Pancreas (tissue), 10 donors: ENCODE data around the gene AAMDC. TPM values are rescaled to one million over a fixed set of nuclear protein-coding genes. Genes with fewer than 3 reads are reported as not detected.
A peak's percentile ranks its signal among the peaks of the same experiment; 100 is the strongest.
"Not testable (repeated sequence)": the region's sequence is repeated elsewhere in the genome, so short reads cannot be mapped to it uniquely, and the experiment has no call there.

Experiments used
- ATAC-seq, 4 donors: fragments of 200-7000 bp; cut with Tn5 transposase; one replicate each; pipeline versions ENCODE4 v1.8.0 to v1.9.1; 2020; ENCODE audit warnings: mild to moderate bottlenecking in 4 of 4, moderate library complexity in 4 of 4
- DNase-seq, 6 donors: peaks; one replicate each; pipeline ENCODE4 v3.0.0-alpha.2; 2020
- FAIRE-seq: peaks from 2 replicates; lab custom pipeline; 2012; peaks lifted over from hg19 to GRCh38; lab: Jason Lieb, UNC
- H3K27ac ChIP-seq, 4 donors: fragments of 200-600 bp; sonication (generic); 1 replicate in 3 of 4; 2 replicates in 1 of 4; pipeline versions ENCODE4 v1.5.0 to v1.8.0; 2020
- H3K27me3 ChIP-seq, 4 donors: fragments of 200-600 bp; one replicate each; pipeline ENCODE4 v1.8.0; 2021
- H3K36me3 ChIP-seq, 3 donors: fragments of 200-600 bp; sonication (generic) in 1 of 3; one replicate each; pipeline versions ENCODE4 v1.5.0 to v1.8.0; 2020 to 2021
- H3K4me1 ChIP-seq, 3 donors: fragments of 200-600 bp; one replicate each; pipeline ENCODE4 v1.8.0; 2021
- H3K4me3 ChIP-seq, 4 donors: fragments of 200-600 bp; sonication (generic) in 2 of 4; one replicate each; pipeline versions ENCODE4 v1.5.0 to v1.8.0; 2020 to 2021
- H3K9me3 ChIP-seq, 4 donors: fragments of 200-600 bp; one replicate each; pipeline ENCODE4 v1.8.0; 2021
- WGBS, 2 donors: extraction: QIAGEN DNeasy Blood & Tissue Kit; methylation state at CpG; one replicate each; pipeline ENCODE4 v1.1.7; 2013; 5-methylcytosine and 5-hydroxymethylcytosine counted together
- intact Hi-C, 3 donors: fragments of 100-400 bp; cut with DNase I; formaldehyde crosslinking; loops; one replicate each; pipeline versions ENCODE4 v1.11.1 to v1.14.2; 2022
- polyA plus RNA-seq, 2 donors: library from polyadenylated mRNA; stranded (reverse); fragments of 200-250 nt; gene quantifications; one replicate each; pipeline ENCODE4 v1.2.3, GENCODE V29; 2013
- total RNA-seq, 6 donors: library from RNA; stranded (reverse); fragmentation: NEBNext Ultra II Directional in 4 of 6; extraction: Animal tissue kit (Norgen Biotek cat#: 25700) in 4 of 6; gene quantifications; one replicate each; pipeline versions ENCODE4 v1.2.1 to v1.2.4, GENCODE V29; 2021 to 2023
- TF ChIP-seq, protein P1 (sequence below), 4 donors: fragments of 200-600 bp; sonication (generic) in 3 of 4; IDR thresholded peaks; one replicate each; pipeline versions ENCODE4 v1.5.0 to v1.8.0; 2021; ENCODE audit warnings: antibody characterized with exemption in 4 of 4
- donor health status: healthy with polysubstance abuse.
- donor health status: DM: no; HTN: no; CAD: no; lungs with moderate emphysema.
- donor health status: DM: no; HTN: no; CAD: no.
- donor health status: control.
- donor health status: control.
- donor health status: Bipolar disorder and iron deficiency.
- donor health status: DM: yes; HTN: yes; CAD: no.
- donor health status: DM: no; HTN: no; CAD: no.
- donor health status: DM: no; HTN: no; CAD: no.
- donor health status: DM: yes; HTN: yes; CAD: no.

AAMDC gene
- total and polyA plus RNA-seq, 8 donors = 9.0 to 43.6 (median 12.0) TPM

DNA sequence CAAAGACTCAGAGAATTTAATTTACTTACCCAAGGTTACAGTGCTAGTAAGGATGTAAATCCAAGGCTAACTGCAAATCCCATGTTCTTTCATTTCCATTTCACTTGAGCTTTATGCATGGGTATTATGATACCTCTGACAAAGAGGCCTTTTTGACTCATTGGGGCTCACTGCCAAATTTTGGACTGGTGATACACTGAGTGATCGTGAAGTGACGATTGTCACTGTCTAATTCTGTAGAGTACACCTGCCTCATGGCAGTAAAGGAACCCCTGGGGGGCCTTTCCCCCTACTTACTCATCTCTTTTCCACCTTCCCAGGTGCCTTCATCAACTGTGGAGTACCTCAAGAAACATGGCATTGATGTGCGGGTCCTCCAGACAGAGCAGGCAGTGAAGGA lies 50.9 kb downstream of the AAMDC start:
- Histone ChIP-seq H3K4me3 (no peak overlapping the region), H3K27me3 (no peaks in the 10 kb centered on the region), H3K4me1 (no peaks in the 10 kb centered on the region), H3K36me3 (peaks cover 0 to 8% (median 3%) of the 10 kb centered on the region in 3 donors), H3K27ac (no peak overlapping the region), H3K9me3 (no peaks in the 10 kb centered on the region)
- ATAC-seq (no peak), DNase-seq (no peak), FAIRE-seq (no peak)
- intact Hi-C loops = no loop called here
- TF ChIP-seq, protein P1, sequence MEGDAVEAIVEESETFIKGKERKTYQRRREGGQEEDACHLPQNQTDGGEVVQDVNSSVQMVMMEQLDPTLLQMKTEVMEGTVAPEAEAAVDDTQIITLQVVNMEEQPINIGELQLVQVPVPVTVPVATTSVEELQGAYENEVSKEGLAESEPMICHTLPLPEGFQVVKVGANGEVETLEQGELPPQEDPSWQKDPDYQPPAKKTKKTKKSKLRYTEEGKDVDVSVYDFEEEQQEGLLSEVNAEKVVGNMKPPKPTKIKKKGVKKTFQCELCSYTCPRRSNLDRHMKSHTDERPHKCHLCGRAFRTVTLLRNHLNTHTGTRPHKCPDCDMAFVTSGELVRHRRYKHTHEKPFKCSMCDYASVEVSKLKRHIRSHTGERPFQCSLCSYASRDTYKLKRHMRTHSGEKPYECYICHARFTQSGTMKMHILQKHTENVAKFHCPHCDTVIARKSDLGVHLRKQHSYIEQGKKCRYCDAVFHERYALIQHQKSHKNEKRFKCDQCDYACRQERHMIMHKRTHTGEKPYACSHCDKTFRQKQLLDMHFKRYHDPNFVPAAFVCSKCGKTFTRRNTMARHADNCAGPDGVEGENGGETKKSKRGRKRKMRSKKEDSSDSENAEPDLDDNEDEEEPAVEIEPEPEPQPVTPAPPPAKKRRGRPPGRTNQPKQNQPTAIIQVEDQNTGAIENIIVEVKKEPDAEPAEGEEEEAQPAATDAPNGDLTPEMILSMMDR (IDR thresholded peaks at IDR 0.05) = no peak
- WGBS, 2 donors = 96% methylated on average over 3 of the region's 3 CpGs

DNA sequence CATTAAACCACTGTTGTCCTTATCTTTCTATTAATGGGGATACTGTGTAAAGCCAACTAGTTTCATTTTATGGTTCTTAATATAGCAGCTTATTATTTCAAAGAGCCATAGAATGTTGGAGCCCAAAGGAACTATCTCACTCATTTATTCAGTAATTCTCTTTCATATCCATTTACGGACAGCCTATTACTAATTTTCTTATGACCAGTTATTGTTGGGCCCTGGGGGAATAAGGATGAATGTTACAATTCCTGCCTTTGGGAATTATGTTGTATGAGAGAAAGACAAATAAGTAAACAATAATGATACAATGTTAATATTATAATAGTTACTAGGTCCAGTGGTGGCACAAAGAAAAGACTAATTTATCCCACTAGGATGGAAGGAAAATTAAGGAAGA lies 52.4 kb downstream of the AAMDC start:
- no peaks in the 10 kb centered on the region for H3K27me3 ChIP-seq
- intact Hi-C loops = no loop called here
- ATAC-seq (no peak), DNase-seq (no peak), FAIRE-seq (no peak)
- TF ChIP-seq, protein P1 (IDR thresholded peaks at IDR 0.05) = no peak
- H3K27ac ChIP-seq = no peak overlapping the region
- no peaks in the 10 kb centered on the region for H3K4me1 ChIP-seq
- H3K36me3 ChIP-seq = peaks cover 0 to 8% (median 3%) of the 10 kb centered on the region in 3 donors
- H3K9me3 ChIP-seq = no peaks in the 10 kb centered on the region
- H3K4me3 ChIP-seq = no peak overlapping the region
- WGBS, 2 donors = 97 to 100% methylated on average over 1 of the region's 1 CpG

DNA sequence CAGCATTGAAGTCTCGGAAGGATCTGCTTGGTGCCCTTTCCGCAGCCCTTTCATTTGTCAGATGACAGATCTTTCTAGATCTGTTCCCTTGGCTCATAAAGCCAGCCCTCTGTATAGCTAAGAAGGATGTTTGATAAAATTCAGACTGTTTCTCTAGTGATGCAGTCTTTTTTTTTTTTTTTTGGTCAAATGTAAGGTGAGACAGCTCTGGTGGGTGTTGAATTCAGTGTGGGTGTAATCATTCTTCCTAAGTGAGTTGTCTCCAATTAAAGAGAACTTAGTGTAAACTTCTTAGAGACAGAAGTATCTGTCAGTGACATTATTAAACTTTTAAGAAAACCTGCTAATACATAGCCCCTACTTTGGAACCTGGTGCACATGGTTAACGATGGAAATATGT lies 53.3 kb downstream of the AAMDC start:
- Histone ChIP-seq H3K27ac (no peak overlapping the region), H3K4me3 (no peak overlapping the region), H3K4me1 (no peaks in the 10 kb centered on the region), H3K27me3 (no peaks in the 10 kb centered on the region), H3K9me3 (no peaks in the 10 kb centered on the region), H3K36me3 (peaks cover 0 to 9% (median 3%) of the 10 kb centered on the region in 3 donors)
- ATAC-seq (no peak), DNase-seq (no peak), FAIRE-seq (no peak)
- intact Hi-C loops = no loop called here
- TF ChIP-seq, protein P1 (IDR thresholded peaks at IDR 0.05) = no peak
- WGBS, 2 donors = 94 to 100% methylated on average over 3 of the region's 3 CpGs

DNA sequence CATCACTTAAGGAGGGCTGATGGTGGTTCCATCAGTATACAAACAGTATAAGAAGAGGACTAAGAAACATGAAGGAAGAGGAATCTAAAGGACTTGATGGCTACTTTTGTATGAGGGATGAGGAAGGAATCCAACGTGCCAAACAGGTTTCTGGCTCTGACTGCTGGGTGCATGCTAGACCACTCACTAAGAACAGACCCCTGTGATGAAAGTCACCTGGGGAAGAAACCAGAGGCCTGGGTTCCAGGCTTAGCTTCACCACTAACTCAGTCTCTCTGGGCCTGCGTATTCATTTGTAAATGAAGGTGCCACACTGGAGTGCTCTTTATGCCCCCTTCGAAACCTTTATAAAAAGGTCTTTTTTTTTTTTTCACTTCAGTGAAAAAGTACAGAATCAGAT lies 55.1 kb downstream of the AAMDC start:
- no peak overlapping the region for H3K27ac ChIP-seq
- DNase-seq (no peak), ATAC-seq (no peak), FAIRE-seq (no peak)
- 84 to 86% methylated on average over 3 of the region's 3 CpGs for WGBS, 2 donors
- no peaks in the 10 kb centered on the region for H3K9me3 ChIP-seq
- intact Hi-C loops = no loop called here
- H3K27me3 ChIP-seq = no peaks in the 10 kb centered on the region
- TF ChIP-seq, protein P1 (IDR thresholded peaks at IDR 0.05) = no peak
- no peak overlapping the region for H3K4me3 ChIP-seq
- H3K36me3 ChIP-seq = peaks cover 0 to 12% (median 0%) of the 10 kb centered on the region in 3 donors
- no peaks in the 10 kb centered on the region for H3K4me1 ChIP-seq

DNA sequence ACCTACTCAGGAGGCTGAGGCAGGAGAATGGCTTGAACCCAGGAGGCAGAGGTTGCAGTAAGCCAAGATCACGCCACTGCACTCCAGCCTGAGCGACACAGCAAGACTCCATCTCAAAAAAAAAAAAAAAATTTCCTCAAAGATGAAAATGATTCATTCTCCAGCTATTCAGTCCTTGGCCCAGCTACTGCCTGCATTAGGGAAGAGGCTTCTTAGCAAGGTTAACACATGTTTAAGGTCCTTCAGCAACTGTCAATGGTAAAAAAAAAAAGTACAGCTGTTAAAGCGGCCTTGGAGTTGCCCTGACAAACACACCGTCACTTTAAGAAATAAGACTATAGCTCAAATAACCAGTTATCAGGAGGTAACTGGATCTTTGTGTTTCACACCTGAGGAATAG lies 57.3 kb downstream of the AAMDC start:
- 82 to 85% methylated on average over 4 of the region's 4 CpGs for WGBS, 2 donors

More for the DNA sequence above, 57.3 kb downstream of the AAMDC start:
- H3K27me3 ChIP-seq, intact Hi-C loops, H3K4me1 ChIP-seq, H3K27ac ChIP-seq, FAIRE-seq, H3K4me3 ChIP-seq, DNase-seq, H3K36me3 ChIP-seq, H3K9me3 ChIP-seq: not testable (repeated sequence)
- ATAC-seq = peak in 2 of 4 donors; percentile 39 to 45
